CD4-positive, alpha-beta T cell treated with Interleukin-15 for 4 hours (primary cell): Measurements from ENCODE around the gene NCBP1.
A peak's percentile ranks its signal among the peaks of the same experiment; 100 is the strongest.
"Not testable (repeated sequence)": the region's sequence is repeated elsewhere in the genome, so short reads cannot be mapped to it uniquely, and the experiment has no call there.

ENCODE experiments used
- DNase-seq: peaks from one replicate; pipeline ENCODE4 v3.0.0-alpha.2; 2020; ENCODE audit warnings: low spot score

The NCBP1 gene, protein sequence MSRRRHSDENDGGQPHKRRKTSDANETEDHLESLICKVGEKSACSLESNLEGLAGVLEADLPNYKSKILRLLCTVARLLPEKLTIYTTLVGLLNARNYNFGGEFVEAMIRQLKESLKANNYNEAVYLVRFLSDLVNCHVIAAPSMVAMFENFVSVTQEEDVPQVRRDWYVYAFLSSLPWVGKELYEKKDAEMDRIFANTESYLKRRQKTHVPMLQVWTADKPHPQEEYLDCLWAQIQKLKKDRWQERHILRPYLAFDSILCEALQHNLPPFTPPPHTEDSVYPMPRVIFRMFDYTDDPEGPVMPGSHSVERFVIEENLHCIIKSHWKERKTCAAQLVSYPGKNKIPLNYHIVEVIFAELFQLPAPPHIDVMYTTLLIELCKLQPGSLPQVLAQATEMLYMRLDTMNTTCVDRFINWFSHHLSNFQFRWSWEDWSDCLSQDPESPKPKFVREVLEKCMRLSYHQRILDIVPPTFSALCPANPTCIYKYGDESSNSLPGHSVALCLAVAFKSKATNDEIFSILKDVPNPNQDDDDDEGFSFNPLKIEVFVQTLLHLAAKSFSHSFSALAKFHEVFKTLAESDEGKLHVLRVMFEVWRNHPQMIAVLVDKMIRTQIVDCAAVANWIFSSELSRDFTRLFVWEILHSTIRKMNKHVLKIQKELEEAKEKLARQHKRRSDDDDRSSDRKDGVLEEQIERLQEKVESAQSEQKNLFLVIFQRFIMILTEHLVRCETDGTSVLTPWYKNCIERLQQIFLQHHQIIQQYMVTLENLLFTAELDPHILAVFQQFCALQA

DNA sequence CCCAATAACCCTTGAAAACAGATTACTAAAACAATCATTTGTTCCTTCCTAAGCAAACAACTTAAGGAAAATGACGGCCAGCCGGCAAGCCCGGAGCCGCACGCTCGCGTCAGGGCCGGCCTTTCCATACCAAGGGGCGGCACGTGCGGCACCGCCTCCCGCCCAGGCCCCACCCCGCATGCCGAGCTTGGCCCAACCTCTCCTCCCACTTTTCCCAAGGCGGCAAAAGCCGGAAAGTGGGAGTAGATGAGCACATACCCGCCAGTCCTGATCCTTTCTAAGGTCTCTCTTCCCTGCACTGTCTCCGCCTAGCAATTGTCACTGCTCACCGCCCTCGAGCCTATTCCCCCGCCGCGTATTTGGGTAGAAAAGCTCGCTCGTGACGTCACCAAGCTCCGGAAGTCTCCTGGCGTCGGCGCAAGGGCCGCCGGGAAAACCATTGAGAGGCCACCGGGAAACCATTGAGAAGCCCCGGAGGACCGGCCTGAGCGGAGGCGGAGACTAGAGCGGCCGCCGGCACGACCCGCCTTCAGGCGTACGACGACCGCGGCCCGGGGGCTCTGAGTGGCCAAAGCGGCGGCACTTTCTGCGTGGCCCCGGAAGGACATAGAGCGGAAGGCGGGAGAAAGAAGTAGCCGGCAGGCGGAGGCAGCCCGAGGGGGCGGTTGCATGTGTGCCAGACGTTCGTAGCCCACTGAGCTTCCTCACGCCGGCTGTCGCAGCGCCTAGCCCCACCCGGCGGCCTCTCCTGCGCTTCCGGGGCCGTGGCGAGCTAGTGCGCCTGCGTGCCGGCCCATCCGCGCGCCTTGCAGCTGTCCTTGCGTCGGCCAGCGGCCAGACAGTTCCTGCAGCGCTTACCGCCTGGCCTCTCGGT lies at the start of gene NCBP1, which contains the start of gene TSTD2:
Gene NCBP1, plus strand, starts transcription at position 837 of the 874 bp plus-strand sequence. CDS start 61 bp downstream, outside the sequence.
Gene TSTD2, minus strand, starts transcription at position 384 of the 874 bp plus-strand sequence. CDS start 5,806 bp downstream, outside the sequence.
- DNase-seq: peak; percentile 97

GRCh38 chr9:97584778-97585177 lies 48.8 kb upstream of the NCBP1 start:
- DNase-seq: not testable (repeated sequence)

- DNase-seq: not testable (repeated sequence)
Observed at GRCh38 chr9:97586909-97587308, 46.7 kb upstream of the NCBP1 start.

DNA sequence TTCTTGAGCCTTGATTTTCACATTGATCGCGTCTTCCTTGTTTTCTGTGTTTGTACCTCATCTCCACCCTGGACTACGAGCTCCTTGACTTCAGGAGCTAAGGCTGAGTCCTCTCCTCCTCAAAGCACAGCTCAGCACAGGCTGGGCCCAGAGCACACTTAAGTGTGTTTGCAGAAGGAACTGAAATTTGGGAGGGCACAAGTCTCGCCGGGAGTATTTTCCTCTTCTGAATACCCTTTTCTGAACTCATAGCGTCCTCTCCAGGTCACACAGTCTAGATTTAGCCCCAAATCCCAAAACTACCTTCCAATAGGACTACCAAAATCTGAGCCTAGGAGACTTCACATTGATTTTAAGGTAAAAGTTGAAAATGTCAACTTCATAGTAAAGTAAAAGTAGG lies 42.1 kb upstream of the NCBP1 start:
- no peak for DNase-seq

DNA sequence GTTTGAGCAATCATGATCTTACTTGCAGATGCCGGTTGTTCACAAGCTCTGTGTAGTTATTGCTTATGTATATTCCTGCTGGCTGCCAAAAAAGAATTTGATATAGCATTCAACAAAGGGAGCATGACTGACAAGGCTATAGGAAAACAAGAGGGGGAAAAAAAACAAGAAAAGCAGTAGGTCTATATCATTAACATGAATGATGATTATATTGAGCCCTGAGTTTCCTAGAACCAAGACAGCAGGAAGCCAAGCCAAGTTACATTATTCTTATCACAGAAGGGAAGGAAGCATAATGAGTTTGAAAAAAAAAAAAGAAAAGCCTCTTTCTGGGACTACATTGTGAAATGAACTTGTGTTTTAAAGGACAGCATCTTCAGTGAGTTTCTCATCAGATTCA lies 41.5 kb upstream of the NCBP1 start:
- no peak for DNase-seq

DNA sequence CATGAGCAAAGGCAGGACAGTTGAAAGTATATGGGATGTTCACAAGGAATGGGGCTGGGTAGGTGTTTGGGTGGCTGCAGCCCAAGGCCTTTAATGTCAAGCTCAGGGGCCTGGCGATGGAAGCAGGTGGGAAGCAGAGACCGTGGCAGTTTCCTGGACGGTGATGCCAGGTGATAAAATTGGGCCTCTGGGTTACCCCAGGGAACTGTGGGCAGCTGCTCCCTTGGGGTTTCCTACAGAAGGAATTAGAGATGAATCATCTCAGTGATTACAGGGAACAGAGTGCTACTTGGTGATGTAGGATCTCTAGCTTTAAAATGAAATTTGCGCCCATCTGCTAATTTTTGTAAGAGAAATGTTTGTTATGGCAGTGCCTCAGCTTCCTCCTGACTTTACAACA lies 39.7 kb upstream of the NCBP1 start:
- DNase-seq: no peak

- no peak for DNase-seq
Observed at GRCh38 chr9:97594381-97594921, 39.2 kb upstream of the NCBP1 start.

DNA sequence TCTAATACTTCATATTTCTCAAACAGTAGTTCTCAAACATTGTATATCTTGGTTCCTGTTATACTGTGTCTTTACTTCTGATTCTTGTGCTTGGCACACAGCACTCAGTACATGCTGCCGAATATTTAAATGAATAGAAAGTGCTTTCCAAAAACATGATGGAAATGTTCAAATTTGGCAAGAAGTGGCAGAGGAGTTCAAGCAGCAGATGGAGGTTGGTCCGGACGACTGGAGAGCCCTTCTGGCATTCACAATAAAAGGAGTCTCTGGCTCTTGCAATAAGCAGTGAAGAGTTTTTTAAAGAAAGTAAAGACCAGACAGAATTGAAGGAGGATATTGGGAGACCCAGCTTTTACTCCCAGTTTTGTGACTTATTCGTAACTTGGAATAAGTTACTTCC lies 36.7 kb upstream of the NCBP1 start:
- DNase-seq: no peak

GRCh38 chr9:97598461-97599288 lies 34.9 kb upstream of the NCBP1 start:
- peak; percentile 73 for DNase-seq

- no peak for DNase-seq
Observed at GRCh38 chr9:97599314-97599846, 34.2 kb upstream of the NCBP1 start.

GRCh38 chr9:97600531-97601227 lies 32.9 kb upstream of the NCBP1 start:
- DNase-seq: no peak

DNA sequence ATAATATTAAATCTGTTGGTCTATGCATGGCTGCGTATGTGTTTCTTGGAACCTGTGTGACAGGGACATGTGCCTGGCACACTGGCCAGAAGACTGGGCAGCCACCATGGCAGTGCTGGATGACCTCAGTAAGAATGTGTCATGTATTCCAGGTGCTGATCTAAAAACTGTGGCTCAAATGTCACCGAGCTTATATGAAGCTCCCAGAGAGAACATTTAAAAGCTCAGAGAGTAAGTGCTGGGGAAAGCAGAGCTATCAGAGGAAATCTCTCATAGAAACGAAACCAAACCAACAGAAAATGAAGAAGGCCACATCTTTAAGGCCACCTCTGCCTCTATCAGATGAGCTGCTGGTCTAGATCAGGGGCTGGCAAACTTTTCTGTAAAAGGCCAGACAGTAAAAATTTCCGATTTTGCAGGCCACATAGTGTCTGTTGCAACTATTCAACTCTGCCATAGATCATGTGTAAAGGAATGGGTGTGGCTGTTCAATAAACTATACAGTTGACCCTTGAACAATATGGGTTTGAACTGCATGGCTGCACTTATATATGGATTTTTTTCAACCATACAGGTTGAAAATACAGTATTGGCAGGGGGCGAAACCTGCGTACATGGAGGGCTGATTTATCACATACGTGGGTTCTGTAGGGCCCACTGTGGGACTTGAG lies 32.3 kb upstream of the NCBP1 start:
- DNase-seq: no peak

- no peak for DNase-seq
Observed at GRCh38 chr9:97602430-97602829, 31.2 kb upstream of the NCBP1 start.

GRCh38 chr9:97604901-97605645 lies 28.5 kb upstream of the NCBP1 start:
- DNase-seq: no peak

DNA sequence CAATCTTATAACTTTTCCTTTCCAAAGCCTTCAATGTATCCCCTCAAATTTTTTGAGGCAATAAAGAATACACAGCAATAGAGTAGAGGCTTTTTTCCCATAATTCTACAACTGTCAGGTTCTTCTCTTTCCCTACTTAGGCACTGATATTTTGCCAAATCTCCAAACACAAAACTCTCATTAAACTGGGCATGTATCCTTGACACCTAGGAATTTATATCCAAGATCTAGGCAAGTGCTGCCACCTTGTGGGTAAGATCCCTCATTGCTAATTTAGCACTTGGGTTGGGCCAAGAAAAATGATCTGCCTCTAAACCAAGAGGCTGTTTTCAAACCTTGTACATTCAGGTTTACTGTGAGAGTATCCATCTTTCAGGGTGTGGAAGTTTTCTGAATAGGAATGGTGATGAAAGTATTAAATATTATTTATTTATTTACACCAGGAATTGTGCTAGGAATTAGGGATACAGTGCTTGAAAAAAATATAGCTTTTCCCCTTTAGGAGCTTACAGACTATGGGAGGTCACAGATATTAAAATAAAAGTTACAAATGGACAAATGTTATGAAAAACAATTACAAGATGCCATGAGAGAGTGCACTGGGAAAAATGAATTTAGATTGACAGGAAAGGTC lies 18.1 kb upstream of the NCBP1 start:
- peak; percentile 63 for DNase-seq

DNA sequence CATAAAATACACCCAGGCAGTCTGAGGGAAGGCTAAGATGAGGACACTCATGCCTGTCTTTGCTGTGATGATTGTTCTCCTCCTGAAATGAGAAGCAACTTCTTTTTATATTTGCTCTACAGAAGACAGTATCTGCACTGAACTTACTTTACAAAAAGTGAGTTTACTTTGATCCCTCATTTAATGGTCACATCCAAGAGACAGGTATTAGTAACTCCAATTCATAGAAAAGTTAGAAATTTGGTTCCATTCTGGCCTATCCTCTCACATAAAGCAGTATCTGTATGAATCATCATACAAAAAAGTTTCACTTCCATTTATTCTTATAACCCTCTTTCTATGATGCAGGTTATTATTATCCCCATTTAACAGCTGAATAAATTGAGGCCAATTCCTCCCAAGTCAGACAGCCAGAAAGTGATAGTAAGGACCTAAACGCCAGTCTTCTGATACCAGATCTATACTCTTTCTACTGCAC lies 15.6 kb upstream of the NCBP1 start:
- no peak for DNase-seq

DNA sequence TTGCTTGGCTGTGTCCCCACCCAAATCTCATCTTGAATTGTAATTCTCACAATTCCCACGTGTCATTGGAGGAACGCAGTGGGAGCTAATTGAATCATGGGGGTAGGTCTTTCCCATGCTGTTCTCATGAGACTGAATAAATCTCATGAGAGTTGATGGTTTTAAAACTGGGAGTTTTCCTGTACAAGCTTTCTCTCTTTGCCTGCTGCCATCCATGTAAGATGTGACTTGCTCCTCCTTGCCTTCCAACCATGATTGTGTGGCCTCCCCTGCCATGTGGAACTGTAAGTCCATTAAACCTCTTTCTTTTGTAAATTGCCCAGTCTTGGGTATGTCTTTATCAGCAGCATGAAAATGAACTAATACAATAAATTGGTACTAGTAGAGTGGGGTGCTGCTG lies 13.6 kb upstream of the NCBP1 start:
- DNase-seq: not testable (repeated sequence)

DNA sequence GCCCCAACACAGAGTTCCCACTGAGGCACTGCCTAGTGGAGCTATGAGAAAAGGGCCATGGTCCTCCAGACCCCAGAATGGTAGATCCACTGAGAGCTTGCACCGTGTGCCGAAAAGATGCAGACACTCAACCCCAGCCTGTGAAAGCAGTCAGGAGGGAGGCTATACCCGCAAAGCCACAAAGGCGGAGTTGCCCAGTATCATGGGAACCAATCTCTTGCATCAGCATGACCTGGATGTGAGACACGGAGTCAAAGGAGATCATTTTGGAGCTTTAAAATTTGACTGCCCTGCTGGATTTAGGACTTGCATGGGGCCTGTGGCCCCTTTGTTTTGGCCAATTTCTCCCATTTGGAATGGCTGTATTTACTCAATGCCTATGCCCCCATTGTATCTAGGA lies 11.1 kb upstream of the NCBP1 start:
- not testable (repeated sequence) for DNase-seq
